GM18909 (cell line): ENCODE results near the gene GM2A.
"Not testable (repeated sequence)": the region's sequence is repeated elsewhere in the genome, so short reads cannot be mapped to it uniquely, and the experiment has no call there.

Source experiments
- ATAC-seq: cut with Tn5 transposase; IDR thresholded peaks from one replicate; pipeline ENCODE4 v1.9.1; 2021; ENCODE audit warnings: mild to moderate bottlenecking; ENCODE audit not compliant: unreplicated experiment, poor library complexity

GM2A gene

GRCh38 chr5:151250346-151251000 lies 2.5 kb upstream of the GM2A start:
- ATAC-seq, result no peak

- no peak for ATAC-seq
Observed at GRCh38 chr5:151251001-151251551, 1.9 kb upstream of the GM2A start.

- ATAC-seq, result no peak
Observed at GRCh38 chr5:151251621-151252020, 1.4 kb upstream of the GM2A start.

- ATAC-seq, result no peak
Observed at GRCh38 chr5:151253605-151253950, 593 bp downstream of the GM2A start.

GRCh38 chr5:151254556-151254955 lies 1.6 kb downstream of the GM2A start:
- ATAC-seq, result no peak

GRCh38 chr5:151254990-151255389 lies 2.0 kb downstream of the GM2A start:
- ATAC-seq, result not testable (repeated sequence)

- ATAC-seq, result peak; percentile 45
Observed at GRCh38 chr5:151255621-151256286, 2.8 kb downstream of the GM2A start.

- ATAC-seq, result peak; percentile 35
Observed at GRCh38 chr5:151257731-151258181, 4.8 kb downstream of the GM2A start.

GRCh38 chr5:151258201-151258611 lies 5.2 kb downstream of the GM2A start:
- no peak for ATAC-seq

- ATAC-seq, result no peak
Observed at GRCh38 chr5:151258816-151259215, 5.8 kb downstream of the GM2A start.

- no peak for ATAC-seq
Observed at GRCh38 chr5:151259931-151260330, 6.9 kb downstream of the GM2A start.

GRCh38 chr5:151262532-151262931 lies 9.5 kb downstream of the GM2A start:
- no peak for ATAC-seq

- peak; percentile 66 for ATAC-seq
Observed at GRCh38 chr5:151264113-151264512, 11.1 kb downstream of the GM2A start.

GRCh38 chr5:151267491-151268260 lies 14.7 kb downstream of the GM2A start:
- no peak for ATAC-seq

- ATAC-seq, result peak; percentile 89
Observed at GRCh38 chr5:151270599-151270998, 17.6 kb downstream of the GM2A start.

GRCh38 chr5:151271336-151271735 lies 18.4 kb downstream of the GM2A start:
- ATAC-seq, result no peak

GRCh38 chr5:151274666-151275065 lies 21.7 kb downstream of the GM2A start:
- ATAC-seq, result no peak

GRCh38 chr5:151275803-151276202 lies 22.8 kb downstream of the GM2A start:
- no peak for ATAC-seq

GRCh38 chr5:151278845-151279244 lies 25.9 kb downstream of the GM2A start:
- no peak for ATAC-seq

GRCh38 chr5:151280443-151280842 lies 27.5 kb downstream of the GM2A start:
- ATAC-seq, result no peak

GRCh38 chr5:151281001-151281639 lies 28.1 kb downstream of the GM2A start:
- ATAC-seq, result no peak
